Stimulated activated CD8-positive, alpha-beta memory T cell treated with anti-CD3 and anti-CD28 coated beads, Interleukin-7, amount 100 ng/mL, for 4 hours (primary cell): ENCODE results near the gene ANKRD36.
"Not testable (repeated sequence)": the region's sequence is repeated elsewhere in the genome, so short reads cannot be mapped to it uniquely, and the experiment has no call there.

Source experiments
- DNase-seq, 2 donors: peaks; one replicate each; pipeline ENCODE4 v3.0.0-alpha.2; 2020; ENCODE audit warnings: low read depth in 2 of 2

The ANKRD36 gene

GRCh38 chr2:97293687-97294086 is 180.7 kb downstream of the ANKRD36 start:
- not testable (repeated sequence) for DNase-seq
